ENCODE measurements around the gene TMEM144.

DNA sequence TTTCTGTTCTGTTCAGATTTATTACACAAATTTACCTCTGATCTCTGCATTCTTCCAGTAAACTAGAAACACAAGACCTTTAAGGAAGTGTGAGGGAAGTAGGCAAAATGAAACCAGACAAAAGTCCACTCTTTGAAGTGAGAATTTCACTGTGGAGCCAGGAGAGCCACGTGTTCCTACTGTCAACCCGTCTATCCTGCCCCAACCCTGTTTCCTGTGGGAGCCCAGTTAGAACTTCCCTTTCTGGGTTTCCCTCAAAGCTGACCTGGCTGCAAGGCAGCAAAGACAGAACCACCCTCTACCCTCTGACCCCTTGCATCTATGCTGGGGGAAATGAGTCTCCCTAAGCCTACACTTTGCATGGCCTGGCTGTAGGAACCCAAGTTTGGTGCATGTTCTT, 40.0 kb downstream of the TMEM144 start:
- TF ChIP-seq, protein P1, sequence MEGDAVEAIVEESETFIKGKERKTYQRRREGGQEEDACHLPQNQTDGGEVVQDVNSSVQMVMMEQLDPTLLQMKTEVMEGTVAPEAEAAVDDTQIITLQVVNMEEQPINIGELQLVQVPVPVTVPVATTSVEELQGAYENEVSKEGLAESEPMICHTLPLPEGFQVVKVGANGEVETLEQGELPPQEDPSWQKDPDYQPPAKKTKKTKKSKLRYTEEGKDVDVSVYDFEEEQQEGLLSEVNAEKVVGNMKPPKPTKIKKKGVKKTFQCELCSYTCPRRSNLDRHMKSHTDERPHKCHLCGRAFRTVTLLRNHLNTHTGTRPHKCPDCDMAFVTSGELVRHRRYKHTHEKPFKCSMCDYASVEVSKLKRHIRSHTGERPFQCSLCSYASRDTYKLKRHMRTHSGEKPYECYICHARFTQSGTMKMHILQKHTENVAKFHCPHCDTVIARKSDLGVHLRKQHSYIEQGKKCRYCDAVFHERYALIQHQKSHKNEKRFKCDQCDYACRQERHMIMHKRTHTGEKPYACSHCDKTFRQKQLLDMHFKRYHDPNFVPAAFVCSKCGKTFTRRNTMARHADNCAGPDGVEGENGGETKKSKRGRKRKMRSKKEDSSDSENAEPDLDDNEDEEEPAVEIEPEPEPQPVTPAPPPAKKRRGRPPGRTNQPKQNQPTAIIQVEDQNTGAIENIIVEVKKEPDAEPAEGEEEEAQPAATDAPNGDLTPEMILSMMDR (IDR thresholded peaks at IDR 0.05; ENCODE audit: low read depth, low read length, missing input control) = no peak
- TF ChIP-seq RAD21 (IDR thresholded peaks at IDR 0.05) (no peak), EGR1 (IDR thresholded peaks at IDR 0.05; ENCODE audit: low read depth in 2 of 2) (no peak), ATF3 (IDR thresholded peaks at IDR 0.05) (no peak), JUND (IDR thresholded peaks at IDR 0.05) (no peak), GABPA (IDR thresholded peaks at IDR 0.05 in 1 of 2, conservative IDR thresholded peaks at IDR 0.05 in 1 of 2) (no peak)
- TF ChIP-seq, protein P2, sequence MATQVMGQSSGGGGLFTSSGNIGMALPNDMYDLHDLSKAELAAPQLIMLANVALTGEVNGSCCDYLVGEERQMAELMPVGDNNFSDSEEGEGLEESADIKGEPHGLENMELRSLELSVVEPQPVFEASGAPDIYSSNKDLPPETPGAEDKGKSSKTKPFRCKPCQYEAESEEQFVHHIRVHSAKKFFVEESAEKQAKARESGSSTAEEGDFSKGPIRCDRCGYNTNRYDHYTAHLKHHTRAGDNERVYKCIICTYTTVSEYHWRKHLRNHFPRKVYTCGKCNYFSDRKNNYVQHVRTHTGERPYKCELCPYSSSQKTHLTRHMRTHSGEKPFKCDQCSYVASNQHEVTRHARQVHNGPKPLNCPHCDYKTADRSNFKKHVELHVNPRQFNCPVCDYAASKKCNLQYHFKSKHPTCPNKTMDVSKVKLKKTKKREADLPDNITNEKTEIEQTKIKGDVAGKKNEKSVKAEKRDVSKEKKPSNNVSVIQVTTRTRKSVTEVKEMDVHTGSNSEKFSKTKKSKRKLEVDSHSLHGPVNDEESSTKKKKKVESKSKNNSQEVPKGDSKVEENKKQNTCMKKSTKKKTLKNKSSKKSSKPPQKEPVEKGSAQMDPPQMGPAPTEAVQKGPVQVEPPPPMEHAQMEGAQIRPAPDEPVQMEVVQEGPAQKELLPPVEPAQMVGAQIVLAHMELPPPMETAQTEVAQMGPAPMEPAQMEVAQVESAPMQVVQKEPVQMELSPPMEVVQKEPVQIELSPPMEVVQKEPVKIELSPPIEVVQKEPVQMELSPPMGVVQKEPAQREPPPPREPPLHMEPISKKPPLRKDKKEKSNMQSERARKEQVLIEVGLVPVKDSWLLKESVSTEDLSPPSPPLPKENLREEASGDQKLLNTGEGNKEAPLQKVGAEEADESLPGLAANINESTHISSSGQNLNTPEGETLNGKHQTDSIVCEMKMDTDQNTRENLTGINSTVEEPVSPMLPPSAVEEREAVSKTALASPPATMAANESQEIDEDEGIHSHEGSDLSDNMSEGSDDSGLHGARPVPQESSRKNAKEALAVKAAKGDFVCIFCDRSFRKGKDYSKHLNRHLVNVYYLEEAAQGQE (IDR thresholded peaks at IDR 0.05) = no peak
- TF ChIP-seq, protein P3, sequence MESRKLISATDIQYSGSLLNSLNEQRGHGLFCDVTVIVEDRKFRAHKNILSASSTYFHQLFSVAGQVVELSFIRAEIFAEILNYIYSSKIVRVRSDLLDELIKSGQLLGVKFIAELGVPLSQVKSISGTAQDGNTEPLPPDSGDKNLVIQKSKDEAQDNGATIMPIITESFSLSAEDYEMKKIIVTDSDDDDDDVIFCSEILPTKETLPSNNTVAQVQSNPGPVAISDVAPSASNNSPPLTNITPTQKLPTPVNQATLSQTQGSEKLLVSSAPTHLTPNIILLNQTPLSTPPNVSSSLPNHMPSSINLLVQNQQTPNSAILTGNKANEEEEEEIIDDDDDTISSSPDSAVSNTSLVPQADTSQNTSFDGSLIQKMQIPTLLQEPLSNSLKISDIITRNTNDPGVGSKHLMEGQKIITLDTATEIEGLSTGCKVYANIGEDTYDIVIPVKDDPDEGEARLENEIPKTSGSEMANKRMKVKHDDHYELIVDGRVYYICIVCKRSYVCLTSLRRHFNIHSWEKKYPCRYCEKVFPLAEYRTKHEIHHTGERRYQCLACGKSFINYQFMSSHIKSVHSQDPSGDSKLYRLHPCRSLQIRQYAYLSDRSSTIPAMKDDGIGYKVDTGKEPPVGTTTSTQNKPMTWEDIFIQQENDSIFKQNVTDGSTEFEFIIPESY (IDR thresholded peaks at IDR 0.05) = no peak

Data from liver (tissue), 3 donors.